SK-N-SH treated with all-trans-retinoic acid at 6 μM for 48 hours (cell line): ENCODE data around the gene TIMP4.

ENCODE experiments used
- ARNTL ChIP-seq: fragments of 450-650 bp; formaldehyde crosslinking; IDR thresholded peaks from 2 replicates; pipeline ENCODE4 v1.5.0; 2020; ENCODE audit warnings: low read depth, mild to moderate bottlenecking, moderate library complexity, borderline replicate concordance
- CREB5 ChIP-seq: fragments of 250-450 bp; sonication (Bioruptor Pico); IDR thresholded peaks from 2 replicates; pipeline ENCODE4 v1.5.1; 2020; ENCODE audit warnings: low read depth, mild to moderate bottlenecking, moderate library complexity
- ISL1 ChIP-seq: fragments of 250-450 bp; sonication (Bioruptor Pico); IDR thresholded peaks from 2 replicates; pipeline ENCODE4 v2.1.2; 2022; ENCODE audit warnings: mild to moderate bottlenecking, moderate library complexity
- OSR1 ChIP-seq: fragments of 250-450 bp; sonication (Bioruptor Pico); IDR thresholded peaks from 2 replicates; pipeline ENCODE4 v1.8.0; 2022; ENCODE audit warnings: moderate library complexity, mild to moderate bottlenecking, inconsistent platforms
- PATZ1 ChIP-seq: fragments of 250-450 bp; sonication (Bioruptor Pico); IDR thresholded peaks from 2 replicates; pipeline ENCODE4 v1.8.0; 2020; ENCODE audit warnings: mild to moderate bottlenecking, moderate library complexity, borderline replicate concordance
- PPARA ChIP-seq: fragments of 250-450 bp; sonication (Bioruptor Pico); IDR thresholded peaks from 2 replicates; pipeline ENCODE4 v1.5.0; 2020; ENCODE audit warnings: mild to moderate bottlenecking, borderline replicate concordance
- RARB ChIP-seq: fragments of 250-450 bp; sonication (Bioruptor Pico); IDR thresholded peaks from 2 replicates; pipeline ENCODE4 v1.8.0; 2021; ENCODE audit warnings: mild to moderate bottlenecking, moderate library complexity
- TOX ChIP-seq: fragments of 250-450 bp; sonication (Bioruptor Pico); IDR thresholded peaks from 2 replicates; pipeline ENCODE4 v1.8.0; 2021; ENCODE audit warnings: mild to moderate bottlenecking, moderate library complexity, borderline replicate concordance
- TSHZ2 ChIP-seq: fragments of 250-450 bp; sonication (Bioruptor Pico); IDR thresholded peaks from 2 replicates; pipeline ENCODE4 v1.5.0; 2020; ENCODE audit warnings: mild to moderate bottlenecking, moderate library complexity
- ZC3H10 ChIP-seq: fragments of 250-450 bp; sonication (Bioruptor Pico); IDR thresholded peaks from 2 replicates; pipeline ENCODE4 v1.5.1; 2021; ENCODE audit warnings: mild to moderate bottlenecking, moderate library complexity
- ZFP3 ChIP-seq: fragments of 250-450 bp; sonication (Bioruptor Pico); IDR thresholded peaks from 2 replicates; pipeline ENCODE4 v1.5.0; 2020; ENCODE audit warnings: mild to moderate bottlenecking, moderate library complexity
- ZFP30 ChIP-seq: fragments of 450-650 bp; formaldehyde crosslinking; IDR thresholded peaks from 2 replicates; pipeline ENCODE4 v1.5.0; 2022; ENCODE audit warnings: mild to moderate bottlenecking, moderate library complexity
- ZNF70 ChIP-seq: fragments of 450-650 bp; formaldehyde crosslinking; IDR thresholded peaks from 2 replicates; pipeline ENCODE4 v1.5.0; 2020; ENCODE audit warnings: mild to moderate bottlenecking, moderate library complexity

GRCh38 chr3:12194209-12194608 is 35.5 kb upstream of the TIMP4 start:
- no peak for TF ChIP-seq TSHZ2 (CRISPR knock-in tag)
- no peak for TF ChIP-seq ZC3H10
- no peak for TF ChIP-seq ARNTL (CRISPR knock-in tag)
- TF ChIP-seq PPARA (CRISPR knock-in tag), result no peak
- no peak for TF ChIP-seq ZFP3 (CRISPR knock-in tag)
- TF ChIP-seq OSR1 (CRISPR knock-in tag), result no peak
- TF ChIP-seq ZNF70, result no peak
- no peak for TF ChIP-seq RARB (CRISPR knock-in tag)
- no peak for TF ChIP-seq ZFP30 (CRISPR knock-in tag)
- no peak for TF ChIP-seq CREB5 (CRISPR knock-in tag)
- no peak for TF ChIP-seq PATZ1 (CRISPR knock-in tag)
- no peak for TF ChIP-seq ISL1
- no peak for TF ChIP-seq TOX (CRISPR knock-in tag)
